ENCODE data around the gene MYO7A. TPM values are rescaled to one million over a fixed set of nuclear protein-coding genes. Genes with fewer than 3 reads are reported as not detected.

MYO7A gene
- total RNA-seq, 1 donor from 2014 or later, result 46.4 TPM

GRCh38 chr11:77091146-77091940 is 36.7 kb upstream of the MYO7A start:
- peak in 1 of 2 donors; percentile 88 for DNase-seq (ENCODE audit: low spot score in 2 of 2)
- H3K9me3 ChIP-seq, result no peaks in the 10 kb centered on the region
- intact Hi-C loops (cut with DNase I), result loop anchor here (1.0 kb wide), 2 partner anchors 25 to 44 kb away; partner anchors contain the start of gene CAPN5
- H3K36me3 ChIP-seq, result no peaks in the 10 kb centered on the region
- H3K4me3 ChIP-seq, result no peak overlapping the region
- peak; percentile 88 to 92 (median 92) for TF ChIP-seq CTCF (IDR thresholded peaks at IDR 0.05)
- H3K4me1 ChIP-seq, result no peaks in the 10 kb centered on the region
- no peaks in the 10 kb centered on the region for H3K27me3 ChIP-seq
- no peak overlapping the region for H3K27ac ChIP-seq

GRCh38 chr11:77092382-77092781 is 35.7 kb upstream of the MYO7A start:
- no peak for TF ChIP-seq CTCF (IDR thresholded peaks at IDR 0.05)
- Histone ChIP-seq H3K9me3 (no peaks in the 10 kb centered on the region), H3K4me3 (no peak overlapping the region), H3K36me3 (no peaks in the 10 kb centered on the region), H3K4me1 (no peaks in the 10 kb centered on the region), H3K27me3 (no peaks in the 10 kb centered on the region), H3K27ac (no peak overlapping the region)
- no peak for DNase-seq (ENCODE audit: low spot score in 2 of 2)
- intact Hi-C loops (cut with DNase I), result no loop called here

- H3K27ac ChIP-seq, result no peak overlapping the region
- DNase-seq (ENCODE audit: low spot score in 2 of 2), result no peak
- TF ChIP-seq CTCF (IDR thresholded peaks at IDR 0.05), result no peak
- no peaks in the 10 kb centered on the region for H3K36me3 ChIP-seq
- H3K4me1 ChIP-seq, result no peaks in the 10 kb centered on the region
- H3K27me3 ChIP-seq, result no peaks in the 10 kb centered on the region
- no peak overlapping the region for H3K4me3 ChIP-seq
- intact Hi-C loops (cut with DNase I), result no loop called here
- H3K9me3 ChIP-seq, result no peaks in the 10 kb centered on the region
Measured at GRCh38 chr11:77093056-77093891, 34.8 kb upstream of the MYO7A start.

GRCh38 chr11:77093987-77094840 is 33.8 kb upstream of the MYO7A start:
- intact Hi-C loops (cut with DNase I), result no loop called here
- Histone ChIP-seq H3K9me3 (no peaks in the 10 kb centered on the region), H3K4me1 (no peaks in the 10 kb centered on the region), H3K27me3 (no peaks in the 10 kb centered on the region), H3K36me3 (no peaks in the 10 kb centered on the region), H3K27ac (no peak overlapping the region), H3K4me3 (no peak overlapping the region)
- no peak for TF ChIP-seq CTCF (IDR thresholded peaks at IDR 0.05)
- DNase-seq (ENCODE audit: low spot score in 2 of 2), result no peak

GRCh38 chr11:77094841-77095365 is 33.1 kb upstream of the MYO7A start:
- Histone ChIP-seq H3K4me3 (no peak overlapping the region), H3K4me1 (no peaks in the 10 kb centered on the region), H3K27me3 (no peaks in the 10 kb centered on the region), H3K27ac (no peak overlapping the region), H3K9me3 (no peaks in the 10 kb centered on the region), H3K36me3 (no peaks in the 10 kb centered on the region)
- DNase-seq (ENCODE audit: low spot score in 2 of 2), result no peak
- TF ChIP-seq CTCF (IDR thresholded peaks at IDR 0.05), result no peak
- intact Hi-C loops (cut with DNase I), result no loop called here

All from ascending aorta (tissue), 2 donors.